HAP-1 (cell line): ENCODE measurements around the gene RMC1.
A peak's percentile ranks its signal among the peaks of the same experiment; 100 is the strongest.
"Not testable (repeated sequence)": the region's sequence is repeated elsewhere in the genome, so short reads cannot be mapped to it uniquely, and the experiment has no call there.

Experiments
- DNase-seq, 2 experiments: peaks; one replicate each; pipeline ENCODE4 v3.0.0-alpha.2; 2016 to 2020; ENCODE audit warnings: low spot score in 2 of 2
- H3K27me3 ChIP-seq: fragments of 250-450 bp; sonication (Bioruptor Pico); 2 replicates; pipeline ENCODE4 v1.5.1; 2020; ENCODE audit warnings: low read depth, mild to moderate bottlenecking, moderate library complexity
- H3K36me3 ChIP-seq: fragments of 250-450 bp; sonication (Bioruptor Pico); replicated peaks from 2 replicates; pipeline ENCODE4 v1.5.1; 2020; ENCODE audit warnings: mild to moderate bottlenecking
- H3K4me1 ChIP-seq: fragments of 250-450 bp; sonication (Bioruptor Pico); 2 replicates; pipeline ENCODE4 v1.5.1; 2020; ENCODE audit warnings: mild to moderate bottlenecking
- H3K4me3 ChIP-seq: fragments of 250-450 bp; sonication (Bioruptor Pico); 2 replicates; pipeline ENCODE4 v1.5.1; 2020; ENCODE audit warnings: mild to moderate bottlenecking, moderate library complexity
- H3K9me3 ChIP-seq: fragments of 250-450 bp; sonication (Bioruptor Pico); 2 replicates; pipeline ENCODE4 v1.5.1; 2020; ENCODE audit warnings: mild to moderate bottlenecking, moderate library complexity
- in situ Hi-C: fragments of 300-500 bp; cut with MboI; formaldehyde crosslinking; loops from 3 replicates; pipeline ENCODE4 v1.14.3; 2020; ENCODE audit warnings: low sequenced_read_pairs, inconsistent platforms, mixed read lengths

The RMC1 gene

DNA sequence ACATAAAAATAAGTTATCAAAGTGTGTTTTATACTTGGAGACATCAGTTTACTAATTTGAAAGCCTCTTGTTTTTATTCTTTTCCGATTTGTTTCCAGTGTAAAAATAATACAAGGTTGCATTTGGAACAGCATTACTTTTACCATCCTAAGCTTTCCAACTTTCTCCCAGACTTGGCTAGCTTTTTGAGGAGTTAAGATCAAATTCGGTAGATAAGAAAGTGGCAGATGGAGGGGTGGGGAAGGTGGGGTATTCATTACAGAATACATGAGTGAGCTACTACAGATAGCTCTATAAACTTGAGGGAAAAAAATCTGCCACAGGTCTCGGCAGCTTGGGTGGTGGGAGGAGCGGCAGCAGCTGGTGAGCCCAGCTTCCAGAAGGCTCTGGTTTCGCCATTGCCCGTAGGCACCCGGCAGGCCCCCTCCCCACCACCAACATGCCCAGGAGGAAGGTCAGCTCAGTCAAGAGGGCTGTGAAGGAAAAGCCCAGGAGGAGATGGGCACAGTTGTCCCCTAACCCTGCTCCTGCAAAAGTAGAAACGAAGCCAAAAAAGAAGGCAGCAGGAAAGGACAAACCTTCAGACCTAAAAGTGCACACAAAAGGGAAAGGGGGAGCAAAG lies 18.6 kb upstream of the RMC1 start:
- peaks cover 21% of the 10 kb centered on the region for H3K36me3 ChIP-seq
- in situ Hi-C loops = no loop called here

DNA sequence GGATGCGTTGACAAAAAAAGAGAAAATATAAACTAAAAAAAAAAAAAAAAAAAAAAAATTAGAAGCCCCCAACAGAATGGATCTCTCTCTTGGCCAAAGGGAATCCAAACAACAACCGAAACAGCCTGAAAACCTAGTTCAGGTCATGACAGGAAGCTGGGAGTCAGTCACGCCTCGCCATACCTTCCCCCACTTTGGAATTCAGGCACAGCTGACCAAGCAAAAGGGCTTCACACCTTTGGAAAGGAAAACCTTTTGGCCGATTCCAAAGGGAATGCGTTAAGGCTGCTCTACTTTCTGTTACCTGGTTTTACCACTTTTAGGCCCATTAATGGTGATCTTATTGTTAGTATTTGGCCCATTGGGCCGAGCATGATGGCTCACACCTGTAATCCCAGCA lies 17.9 kb upstream of the RMC1 start:
- Histone ChIP-seq H3K4me1 (peaks cover 4% of the 10 kb centered on the region; the same call in 1 of the 2 replicates), H3K9me3 (no peaks in the 10 kb centered on the region; the same call in 1 of the 2 replicates), H3K4me3 (no peak overlapping the region), H3K36me3 (peaks cover 14% of the 10 kb centered on the region), H3K27me3 (no peaks in the 10 kb centered on the region)
- in situ Hi-C loops = no loop called here
- no peak for DNase-seq

More for the DNA sequence above, 18.6 kb upstream of the RMC1 start:
- H3K9me3 ChIP-seq = no peaks in the 10 kb centered on the region
- H3K27me3 ChIP-seq = no peaks in the 10 kb centered on the region
- no peak overlapping the region for H3K4me3 ChIP-seq
- no peak for DNase-seq
- H3K4me1 ChIP-seq = peaks cover 4% of the 10 kb centered on the region; the same call in 1 of the 2 replicates

DNA sequence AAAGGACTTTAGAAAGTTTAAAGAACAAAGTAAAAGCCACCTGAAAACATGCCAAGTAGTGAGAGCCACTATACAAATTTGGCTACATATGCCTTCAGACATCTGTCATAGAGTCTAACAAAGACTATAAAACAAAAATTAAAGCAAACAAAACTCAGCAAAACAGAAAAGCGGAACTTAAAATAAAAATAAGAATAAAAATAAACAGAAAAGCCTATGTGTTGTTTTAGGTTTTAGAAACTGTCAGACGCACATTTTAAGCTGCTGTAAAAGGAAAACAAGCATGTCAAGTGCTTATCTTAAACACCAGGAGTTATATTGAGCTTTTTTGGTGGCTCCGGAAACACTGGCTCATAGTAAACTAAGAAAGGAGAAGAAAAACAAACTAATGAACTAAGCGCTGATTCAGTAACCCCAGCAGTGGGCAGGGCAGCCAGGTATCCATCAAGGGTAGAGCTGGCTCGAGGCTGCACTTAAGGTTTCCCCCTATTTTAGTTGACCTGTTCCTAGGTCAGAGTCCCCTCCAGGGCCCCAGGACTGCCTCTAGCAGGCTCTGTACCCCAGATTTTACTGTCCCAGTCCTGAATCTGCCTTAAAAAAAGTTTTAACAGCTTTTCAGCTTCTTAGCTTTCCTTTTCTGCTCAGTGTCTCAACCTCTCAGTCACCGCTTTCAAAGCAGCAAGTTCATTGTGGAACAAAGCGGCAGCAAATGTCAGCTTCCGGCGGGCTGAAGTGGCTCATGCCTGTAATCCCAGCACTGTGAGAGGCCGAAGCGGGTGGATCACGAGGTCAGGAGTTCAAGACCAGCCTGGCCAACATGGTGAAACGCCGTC lies 15.4 kb upstream of the RMC1 start:
- no peak for DNase-seq
- H3K4me1 ChIP-seq = peaks cover 4% of the 10 kb centered on the region; the same call in 1 of the 2 replicates
- H3K27me3 ChIP-seq = no peaks in the 10 kb centered on the region
- peaks cover 5% of the 10 kb centered on the region for H3K9me3 ChIP-seq
- in situ Hi-C loops = no loop called here
- H3K36me3 ChIP-seq = no peaks in the 10 kb centered on the region
- no peak overlapping the region for H3K4me3 ChIP-seq

DNA sequence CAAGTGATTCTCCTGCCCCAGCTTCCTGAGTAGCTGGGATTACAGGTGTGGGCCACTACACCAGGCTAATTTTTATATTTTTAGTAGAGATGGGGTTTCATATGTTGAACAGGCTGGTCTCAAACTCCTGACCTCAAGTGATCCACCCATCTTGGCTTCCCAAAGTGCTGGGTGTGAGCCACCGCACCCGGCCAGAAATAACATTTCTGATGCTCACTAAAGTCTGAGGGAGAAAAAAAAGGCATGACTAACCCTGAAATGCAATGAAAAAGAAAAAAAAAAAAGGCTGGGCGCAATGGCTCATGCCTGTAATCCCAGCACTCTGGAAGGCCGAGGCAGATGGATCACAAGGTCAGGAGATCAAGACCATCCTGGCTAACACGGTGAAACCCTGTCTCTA lies 13.7 kb upstream of the RMC1 start:
- DNase-seq, H3K36me3 ChIP-seq, H3K4me3 ChIP-seq, in situ Hi-C loops, H3K9me3 ChIP-seq, H3K27me3 ChIP-seq, H3K4me1 ChIP-seq: not testable (repeated sequence)

DNA sequence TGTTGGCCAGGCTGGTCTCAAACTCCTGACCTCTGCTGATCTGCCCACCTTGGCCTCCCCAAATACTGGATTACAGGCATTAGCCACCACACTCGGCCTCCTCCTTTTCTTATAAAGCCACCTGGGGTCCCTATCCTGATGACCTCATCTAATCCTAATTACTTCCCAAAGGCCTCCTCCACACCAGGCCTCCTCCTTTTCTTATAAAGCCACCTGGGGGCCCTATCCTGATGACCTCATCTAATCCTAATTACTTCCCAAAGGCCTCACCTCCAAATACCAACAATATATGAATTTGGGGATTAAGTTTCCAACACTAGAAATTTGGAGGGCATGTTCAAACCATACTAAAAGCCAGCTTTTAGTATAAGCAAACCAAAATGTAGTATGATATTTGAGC lies 9.7 kb upstream of the RMC1 start:
- H3K4me1 ChIP-seq = no peaks in the 10 kb centered on the region
- DNase-seq = no peak
- in situ Hi-C loops = no loop called here
- no peaks in the 10 kb centered on the region for H3K27me3 ChIP-seq
- H3K9me3 ChIP-seq = peaks cover 7% of the 10 kb centered on the region
- no peak overlapping the region for H3K4me3 ChIP-seq
- no peaks in the 10 kb centered on the region for H3K36me3 ChIP-seq

DNA sequence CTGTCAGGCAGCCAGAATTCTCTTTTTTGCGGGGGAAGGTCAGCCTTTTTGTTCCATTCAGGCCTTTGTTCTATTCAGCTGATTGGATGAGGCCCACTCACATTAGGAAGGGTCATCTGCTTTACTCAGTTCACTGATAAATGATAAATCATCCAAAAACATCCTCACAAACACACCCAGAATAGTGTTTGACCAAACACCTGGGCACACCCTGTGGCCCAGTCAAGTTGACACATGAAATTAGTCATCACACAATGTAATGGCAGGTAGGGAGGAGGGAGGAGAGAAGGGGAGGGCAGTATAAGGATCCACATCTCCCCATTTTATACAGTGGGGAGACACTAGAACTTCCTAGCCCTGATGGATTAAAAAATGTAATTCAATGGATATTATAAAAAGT lies 8.3 kb upstream of the RMC1 start:
- no peak for DNase-seq
- Histone ChIP-seq H3K4me3 (no peak overlapping the region), H3K27me3 (no peaks in the 10 kb centered on the region), H3K36me3 (no peaks in the 10 kb centered on the region), H3K9me3 (peaks cover 7% of the 10 kb centered on the region), H3K4me1 (no peaks in the 10 kb centered on the region)
- in situ Hi-C loops = no loop called here

DNA sequence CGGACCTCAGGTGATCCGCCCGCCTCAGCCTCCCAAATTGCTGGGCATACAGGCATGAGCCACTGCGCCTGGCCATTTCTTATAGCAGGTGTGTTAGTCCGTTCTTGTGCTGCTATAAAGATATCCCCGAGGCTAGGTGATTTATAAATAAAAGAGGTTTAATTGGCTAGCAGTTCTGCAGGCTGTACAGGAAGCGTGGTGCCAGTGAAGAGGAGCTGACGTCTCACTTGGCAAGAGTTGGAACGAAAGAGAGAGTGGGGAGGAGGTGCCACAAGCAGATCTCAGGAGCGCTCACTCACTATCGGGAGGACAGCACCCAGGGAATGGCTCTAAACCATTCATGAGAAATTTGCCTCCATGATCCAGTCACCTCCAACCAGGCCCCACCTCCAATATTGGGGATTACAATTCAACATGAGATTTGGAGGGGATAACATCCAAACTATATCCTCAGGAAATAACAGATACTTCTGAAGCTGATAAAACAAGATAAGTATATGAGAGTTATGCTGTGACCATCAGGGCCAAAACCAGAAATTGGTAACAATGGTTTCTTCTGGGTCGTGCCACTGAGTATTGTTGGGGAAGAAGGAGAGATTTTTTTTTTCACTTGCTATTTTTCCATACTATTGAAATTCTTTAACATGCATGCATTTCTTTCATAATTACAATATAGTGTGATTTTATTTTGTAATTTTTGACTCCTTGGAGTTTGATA lies 7.4 kb upstream of the RMC1 start:
- H3K9me3 ChIP-seq = peaks cover 7% of the 10 kb centered on the region
- H3K27me3 ChIP-seq = no peaks in the 10 kb centered on the region
- H3K36me3 ChIP-seq = no peaks in the 10 kb centered on the region
- no peaks in the 10 kb centered on the region for H3K4me1 ChIP-seq
- no peak overlapping the region for H3K4me3 ChIP-seq
- in situ Hi-C loops = no loop called here
- no peak for DNase-seq

DNA sequence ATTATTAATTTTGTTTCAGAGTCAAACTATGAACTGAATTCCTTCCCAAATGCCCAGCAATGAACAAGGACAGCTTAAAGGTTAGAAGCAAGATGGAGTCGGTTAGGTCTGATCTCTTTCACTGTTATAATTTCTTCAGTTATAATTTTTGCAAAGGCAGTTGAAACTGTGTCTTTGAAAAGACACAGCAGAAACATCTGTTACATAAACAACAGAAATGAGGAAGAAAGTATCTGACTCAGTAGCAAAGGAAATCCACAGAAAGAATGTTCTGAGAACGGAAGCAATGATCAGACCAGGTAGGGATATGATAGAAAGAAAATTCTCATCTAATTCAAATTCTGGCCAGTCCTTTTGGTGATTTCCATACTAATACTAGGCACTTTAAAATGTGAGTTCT lies 5.2 kb upstream of the RMC1 start:
- DNase-seq = no peak
- Histone ChIP-seq H3K4me1 (peaks cover 6% of the 10 kb centered on the region), H3K27me3 (no peaks in the 10 kb centered on the region), H3K4me3 (no peak overlapping the region), H3K36me3 (no peaks in the 10 kb centered on the region), H3K9me3 (peaks cover under 1% of the 10 kb centered on the region; the same call in 1 of the 2 replicates)
- in situ Hi-C loops = no loop called here

DNA sequence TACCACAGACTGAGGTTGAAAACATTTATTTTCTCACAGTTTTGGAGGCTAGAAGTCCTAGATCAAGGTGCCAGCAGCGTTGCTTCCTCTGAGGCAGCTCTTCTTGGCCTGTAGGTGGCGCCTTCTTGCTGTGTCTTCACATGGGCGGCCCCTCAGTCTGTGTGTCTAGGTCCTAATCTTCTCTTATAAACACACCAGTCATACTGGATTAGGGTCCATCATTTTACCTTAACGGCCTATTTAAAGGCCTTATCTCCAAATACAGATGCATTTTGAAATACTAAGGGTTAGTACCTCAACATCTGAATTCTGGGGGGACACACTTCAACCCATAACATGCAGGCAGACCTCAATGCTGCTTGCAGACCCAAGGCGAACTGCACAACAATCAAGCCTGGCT lies 4.4 kb upstream of the RMC1 start:
- H3K4me1 ChIP-seq = peaks cover 6% of the 10 kb centered on the region
- in situ Hi-C loops = no loop called here
- peak; percentile 72 to 86 for DNase-seq
- no peaks in the 10 kb centered on the region for H3K36me3 ChIP-seq
- H3K27me3 ChIP-seq = no peaks in the 10 kb centered on the region
- no peaks in the 10 kb centered on the region for H3K9me3 ChIP-seq
- no peak overlapping the region for H3K4me3 ChIP-seq

DNA sequence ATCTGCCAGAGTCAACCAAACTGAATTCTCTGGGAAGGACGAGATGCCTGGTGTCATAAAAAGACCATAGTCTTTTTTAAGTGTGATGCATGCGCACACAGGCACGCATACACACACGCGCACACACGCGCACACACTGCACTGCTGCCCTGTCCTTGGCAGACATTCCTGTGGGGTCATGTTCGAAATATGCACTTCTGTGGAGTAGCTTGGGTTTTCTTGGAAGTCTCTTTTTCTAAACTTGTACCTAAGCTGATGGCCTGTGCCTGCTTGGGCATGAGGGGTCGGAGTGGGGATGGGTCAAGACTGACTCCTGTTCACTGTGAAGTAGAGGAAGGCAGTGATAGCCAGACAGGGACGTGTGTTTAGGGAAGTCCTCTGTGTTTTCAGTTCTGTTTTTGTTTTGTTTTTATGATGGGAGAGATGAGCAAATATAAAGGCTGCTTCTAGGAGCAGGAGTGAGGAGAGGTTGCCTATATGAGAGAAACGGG lies 4.0 kb upstream of the RMC1 start:
- no peaks in the 10 kb centered on the region for H3K9me3 ChIP-seq
- H3K36me3 ChIP-seq = no peaks in the 10 kb centered on the region
- no peak overlapping the region for H3K4me3 ChIP-seq
- peaks cover 9% of the 10 kb centered on the region for H3K4me1 ChIP-seq
- no peak for DNase-seq
- in situ Hi-C loops = no loop called here
- no peaks in the 10 kb centered on the region for H3K27me3 ChIP-seq

DNA sequence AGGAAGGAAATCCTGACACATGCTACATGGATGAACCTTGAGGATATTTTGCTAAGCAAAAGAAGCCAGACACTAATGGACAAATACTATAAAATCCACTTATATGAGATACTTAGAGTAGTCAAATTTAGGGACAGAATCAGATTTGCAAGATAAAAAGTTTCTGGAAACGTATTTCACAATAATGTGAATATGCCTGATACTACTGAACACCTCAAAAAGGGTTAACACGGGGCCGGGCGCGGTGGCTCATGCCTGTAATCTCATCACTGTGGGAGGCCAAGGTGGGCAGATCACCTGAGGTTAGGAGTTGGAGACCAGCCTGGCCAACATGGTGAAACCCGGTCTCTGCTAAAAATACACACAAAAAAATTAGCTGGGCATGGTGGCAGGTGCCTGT lies 1.7 kb upstream of the RMC1 start:
- Histone ChIP-seq H3K27me3 (no peaks in the 10 kb centered on the region), H3K4me3 (no peak overlapping the region), H3K36me3 (no peaks in the 10 kb centered on the region; the same call in 1 of the 2 replicates), H3K4me1 (peaks cover 13% of the 10 kb centered on the region), H3K9me3 (no peaks in the 10 kb centered on the region)
- DNase-seq = no peak
- in situ Hi-C loops = loop anchor here (25.0 kb wide), 1 partner anchor 611 kb away; no protein-coding TSS in a partner anchor

DNA sequence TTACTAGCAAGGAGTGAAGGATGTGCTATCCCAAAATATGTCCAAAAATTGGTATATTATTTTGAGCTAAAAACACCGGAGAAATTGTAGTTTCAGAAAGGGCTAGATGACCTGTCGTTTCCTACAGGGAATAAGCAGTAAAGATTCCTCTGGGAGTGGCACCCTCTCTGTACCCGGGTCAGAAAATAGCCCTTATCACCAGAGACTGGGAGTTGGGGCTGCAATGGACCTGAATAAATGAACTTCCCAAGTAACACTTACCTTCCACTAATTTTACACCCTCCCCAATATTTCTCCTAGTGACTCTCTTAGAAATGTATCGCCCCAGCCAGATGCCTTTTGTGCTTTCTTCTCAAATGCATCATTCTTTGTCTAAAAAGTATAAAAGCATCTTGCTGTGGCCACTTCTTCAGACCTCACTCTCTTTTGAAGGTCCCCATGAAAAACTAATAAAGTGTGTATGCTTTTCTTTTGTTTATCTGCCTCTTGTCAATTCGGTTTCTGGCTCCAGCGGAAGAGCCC lies 734 bp upstream of the RMC1 start:
- no peak for DNase-seq
- in situ Hi-C loops = loop anchor here (25.0 kb wide), 1 partner anchor 610 kb away; no protein-coding TSS in a partner anchor
- Histone ChIP-seq H3K4me3 (peak overlapping the region; percentile 52), H3K27me3 (no peaks in the 10 kb centered on the region), H3K9me3 (no peaks in the 10 kb centered on the region), H3K36me3 (peaks cover 4% of the 10 kb centered on the region), H3K4me1 (peaks cover 13% of the 10 kb centered on the region)

DNA sequence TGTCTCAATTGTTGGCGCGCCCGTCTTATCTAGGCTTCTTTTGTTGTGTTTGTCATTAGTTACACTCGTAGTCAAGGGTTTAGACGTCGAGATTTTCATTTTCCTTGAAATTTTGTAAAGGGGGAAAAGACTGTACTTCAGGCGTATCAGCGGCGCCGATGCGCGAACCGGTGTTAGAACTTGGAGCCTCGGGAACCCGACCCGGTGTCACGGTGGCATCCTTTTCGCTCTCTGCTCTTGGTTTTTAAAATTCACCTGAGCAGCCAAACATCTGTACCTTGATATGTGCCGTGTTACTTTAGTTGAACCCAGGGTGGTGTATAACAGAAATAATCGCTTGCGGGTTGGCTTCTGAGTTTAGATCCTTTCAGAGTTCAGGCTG lies 643 bp downstream of the RMC1 start:
- DNase-seq = peak in 1 of 2 experiments; percentile 25
- Histone ChIP-seq H3K36me3 (peaks cover 18% of the 10 kb centered on the region), H3K4me1 (peaks cover 13% of the 10 kb centered on the region), H3K27me3 (no peaks in the 10 kb centered on the region), H3K4me3 (peak overlapping the region; percentile 52), H3K9me3 (no peaks in the 10 kb centered on the region)
- in situ Hi-C loops = loop anchor here (25.0 kb wide), 1 partner anchor 608 kb away; no protein-coding TSS in a partner anchor
